ENCODE measurements around the gene DDX3X.

DNA sequence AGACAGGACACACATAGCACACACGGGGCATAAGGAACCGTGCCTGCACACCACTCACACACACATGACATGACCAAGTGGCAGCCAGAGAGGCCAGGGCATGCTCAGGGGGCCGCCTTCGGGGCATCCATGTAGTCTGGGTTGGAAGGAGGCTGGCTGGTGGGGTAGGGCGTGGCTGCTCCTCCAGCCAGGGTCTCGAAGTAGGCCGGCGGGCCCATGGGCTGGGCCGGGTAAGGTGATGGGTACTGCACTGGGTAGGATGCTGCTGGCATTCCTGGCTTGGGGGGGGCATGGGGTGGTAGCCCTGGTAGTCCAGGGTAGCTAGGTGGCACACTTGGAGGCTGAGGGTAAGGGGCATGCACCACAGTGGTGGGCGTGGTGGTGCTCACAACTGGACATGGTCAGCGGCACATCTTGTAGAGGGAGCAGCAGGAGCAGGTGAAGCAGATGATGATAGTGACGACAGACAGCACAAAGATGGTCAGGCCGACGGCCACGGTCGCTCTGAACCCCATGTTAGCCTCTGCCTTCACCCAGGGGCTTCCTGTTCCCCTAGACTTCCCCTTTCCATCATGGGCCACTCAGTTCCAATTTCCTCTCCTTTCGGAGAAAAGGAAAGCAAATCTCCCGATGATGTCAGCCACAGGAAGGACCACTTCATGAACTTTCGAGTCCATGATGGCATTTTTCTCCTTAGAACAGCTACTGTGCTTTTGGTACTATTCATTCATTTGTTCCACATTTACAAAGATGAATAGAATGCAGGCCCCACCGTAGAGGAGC, 10.9 kb upstream of the DDX3X start:
- TF ChIP-seq, protein P1, sequence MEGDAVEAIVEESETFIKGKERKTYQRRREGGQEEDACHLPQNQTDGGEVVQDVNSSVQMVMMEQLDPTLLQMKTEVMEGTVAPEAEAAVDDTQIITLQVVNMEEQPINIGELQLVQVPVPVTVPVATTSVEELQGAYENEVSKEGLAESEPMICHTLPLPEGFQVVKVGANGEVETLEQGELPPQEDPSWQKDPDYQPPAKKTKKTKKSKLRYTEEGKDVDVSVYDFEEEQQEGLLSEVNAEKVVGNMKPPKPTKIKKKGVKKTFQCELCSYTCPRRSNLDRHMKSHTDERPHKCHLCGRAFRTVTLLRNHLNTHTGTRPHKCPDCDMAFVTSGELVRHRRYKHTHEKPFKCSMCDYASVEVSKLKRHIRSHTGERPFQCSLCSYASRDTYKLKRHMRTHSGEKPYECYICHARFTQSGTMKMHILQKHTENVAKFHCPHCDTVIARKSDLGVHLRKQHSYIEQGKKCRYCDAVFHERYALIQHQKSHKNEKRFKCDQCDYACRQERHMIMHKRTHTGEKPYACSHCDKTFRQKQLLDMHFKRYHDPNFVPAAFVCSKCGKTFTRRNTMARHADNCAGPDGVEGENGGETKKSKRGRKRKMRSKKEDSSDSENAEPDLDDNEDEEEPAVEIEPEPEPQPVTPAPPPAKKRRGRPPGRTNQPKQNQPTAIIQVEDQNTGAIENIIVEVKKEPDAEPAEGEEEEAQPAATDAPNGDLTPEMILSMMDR (optimal IDR thresholded peaks at IDR 0.05 in 1 of 3, IDR thresholded peaks at IDR 0.05 in 1 of 3, conservative IDR thresholded peaks at IDR 0.05 in 1 of 3; ENCODE audit: extremely low read depth in 1 of 3, insufficient read depth in 2 of 3, low read length in 3 of 3), result no peak
- TF ChIP-seq EZH2 (IDR thresholded peaks at IDR 0.05; ENCODE audit: low read length), result no peak

Data from keratinocyte (primary cell).